GM23338 (cell line): ENCODE measurements around the gene NPAS2. TPM values are rescaled to one million over a fixed set of nuclear protein-coding genes. Genes with fewer than 3 reads are reported as not detected.

Source experiments
- ATAC-seq: fragments of 200-7000 bp; cut with Tn5 transposase; 3 replicates; pipeline ENCODE4 v1.9.1; 2020
- DNase-seq: peaks from one replicate; pipeline ENCODE4 v3.0.0-alpha.2; 2015; ENCODE audit warnings: low spot score
- H2AFZ ChIP-seq: fragments of 200-600 bp; sonication (generic); 2 replicates; pipeline ENCODE4 v1.8.0; 2016; ENCODE audit warnings: antibody characterized with exemption, mild to moderate bottlenecking, moderate library complexity
- H3F3A ChIP-seq: fragments of 200-600 bp; sonication (generic); replicated peaks from 2 replicates; pipeline ENCODE4 v1.8.0; 2017; ENCODE audit warnings: antibody characterized with exemption, mixed run types, low read depth
- H3K27ac ChIP-seq: fragments of 200-600 bp; sonication (generic); 2 replicates; pipeline ENCODE4 v1.6.1; 2016; ENCODE audit warnings: low read depth
- H3K27me3 ChIP-seq: fragments of 200-600 bp; sonication (generic); 2 replicates; pipeline ENCODE4 v1.8.0; 2016; ENCODE audit warnings: mild to moderate bottlenecking, mixed run types, moderate library complexity; ENCODE audit not compliant: insufficient read depth
- H3K36me3 ChIP-seq: fragments of 200-600 bp; sonication (generic); 2 replicates; pipeline ENCODE4 v1.8.0; 2016; ENCODE audit warnings: mild to moderate bottlenecking; ENCODE audit not compliant: insufficient read depth
- H3K4me1 ChIP-seq: fragments of 200-600 bp; sonication (generic); 2 replicates; pipeline ENCODE4 v1.8.0; 2016; ENCODE audit warnings: mild to moderate bottlenecking, moderate library complexity; ENCODE audit not compliant: insufficient read depth
- H3K4me2 ChIP-seq: fragments of 200-600 bp; sonication (generic); 2 replicates; pipeline ENCODE4 v1.7.1; 2017; ENCODE audit warnings: mixed run types
- H3K4me3 ChIP-seq: fragments of 200-600 bp; sonication (generic); 2 replicates; pipeline ENCODE4 v1.6.1; 2016; ENCODE audit warnings: mixed run types
- H3K79me2 ChIP-seq: fragments of 200-600 bp; sonication (generic); replicated peaks from 2 replicates; pipeline ENCODE4 v1.8.0; 2017; ENCODE audit warnings: mild to moderate bottlenecking; ENCODE audit not compliant: insufficient read depth
- H3K9me2 ChIP-seq: fragments of 200-600 bp; sonication (generic); 2 replicates; pipeline ENCODE4 v1.8.0; 2017; ENCODE audit not compliant: insufficient read depth
- H4K20me1 ChIP-seq: fragments of 200-600 bp; sonication (generic); replicated peaks from 2 replicates; pipeline ENCODE4 v1.8.0; 2017; ENCODE audit warnings: mild to moderate bottlenecking; ENCODE audit not compliant: insufficient read depth
- H3K27ac Mint-ChIP-seq: 2 replicates; pipeline ENCODE4 v1.8.0; 2020; ENCODE audit warnings: inconsistent platforms, mild to moderate bottlenecking, moderate library complexity, mixed read lengths
- H3K27me3 Mint-ChIP-seq: 3 replicates; pipeline ENCODE4 v1.8.0; 2022; ENCODE audit warnings: low read depth, mild to moderate bottlenecking, moderate library complexity, mixed read lengths, inconsistent platforms; ENCODE audit not compliant: insufficient read depth, poor library complexity
- H3K36me3 Mint-ChIP-seq: 3 replicates; pipeline ENCODE4 v1.8.0; 2021; ENCODE audit warnings: low read depth, mild to moderate bottlenecking, inconsistent platforms, moderate library complexity, mixed read lengths
- H3K4me1 Mint-ChIP-seq: 3 replicates; pipeline ENCODE4 v1.8.0; 2020; ENCODE audit warnings: mild to moderate bottlenecking, inconsistent platforms, mixed read lengths
- H3K4me3 Mint-ChIP-seq: 3 replicates; pipeline ENCODE4 v1.8.0; 2021; ENCODE audit warnings: moderate library complexity, mild to moderate bottlenecking, inconsistent platforms, mixed read lengths
- H3K9me3 Mint-ChIP-seq: 3 replicates; pipeline ENCODE4 v1.8.0; 2020; ENCODE audit warnings: moderate library complexity, mild to moderate bottlenecking, inconsistent platforms, mixed read lengths
- CREB1 ChIP-seq: fragments of 250-450 bp; sonication (Bioruptor Pico); IDR thresholded peaks from 2 replicates; pipeline ENCODE4 v1.5.0; 2020; ENCODE audit warnings: low read depth, mild to moderate bottlenecking, moderate library complexity
- EZH2 ChIP-seq: fragments of 200-600 bp; sonication (generic); IDR thresholded peaks from one replicate; pipeline ENCODE4 v1.8.0; 2017; ENCODE audit warnings: antibody characterized with exemption, mild to moderate bottlenecking, low read depth; ENCODE audit not compliant: unreplicated experiment
- POLR2AphosphoS5 ChIP-seq: IDR thresholded peaks from 2 replicates; pipeline ENCODE4 v1.6.1; 2016; ENCODE audit warnings: antibody characterized with exemption, low read depth
- STAT1 ChIP-seq: IDR thresholded peaks from one replicate; pipeline ENCODE4 v1.6.1; 2016; ENCODE audit warnings: antibody characterized with exemption; ENCODE audit not compliant: unreplicated experiment
- ZNF331 ChIP-seq: fragments of 250-450 bp; sonication (Bioruptor Pico); IDR thresholded peaks from 2 replicates; pipeline ENCODE4 v1.5.0; 2020; ENCODE audit warnings: low read depth, mild to moderate bottlenecking, moderate library complexity
- polyA plus RNA-seq: library from polyadenylated mRNA; unstranded; fragments of >200 nt; fragmentation: Nextera tagmentation; extraction: Ambion mirVana; gene quantifications from 2 replicates; pipeline ENCODE4 v1.2.1, GENCODE V29; 2016
- total RNA-seq: library from RNA; depleted of rRNA; stranded (reverse); fragments of >200 nt; shearing (Covaris generic); gene quantifications from 2 replicates; pipeline ENCODE4 v1.2.3, GENCODE V29; 2014
- TF ChIP-seq, protein P1 (sequence below), 2 experiments: fragments of 200-600 bp in 1 of 2; sonication (generic) in 1 of 2; conservative IDR thresholded peaks; 2 replicates each; pipeline versions ENCODE4 v1.5.1 to v1.6.1; 2016 to 2017; ENCODE audit warnings: antibody characterized with exemption in 2 of 2, low read depth in 2 of 2, mild to moderate bottlenecking in 2 of 2, moderate library complexity in 1 of 2
- TF ChIP-seq, protein P2 (sequence below): fragments of 250-450 bp; sonication (Bioruptor Pico); IDR thresholded peaks from 2 replicates; pipeline ENCODE4 v1.5.0; 2020; ENCODE audit warnings: mild to moderate bottlenecking, moderate library complexity

Gene NPAS2
- total and polyA plus RNA-seq, 2 experiments from 2014 or later, result 0.56 to 1.1 TPM

DNA sequence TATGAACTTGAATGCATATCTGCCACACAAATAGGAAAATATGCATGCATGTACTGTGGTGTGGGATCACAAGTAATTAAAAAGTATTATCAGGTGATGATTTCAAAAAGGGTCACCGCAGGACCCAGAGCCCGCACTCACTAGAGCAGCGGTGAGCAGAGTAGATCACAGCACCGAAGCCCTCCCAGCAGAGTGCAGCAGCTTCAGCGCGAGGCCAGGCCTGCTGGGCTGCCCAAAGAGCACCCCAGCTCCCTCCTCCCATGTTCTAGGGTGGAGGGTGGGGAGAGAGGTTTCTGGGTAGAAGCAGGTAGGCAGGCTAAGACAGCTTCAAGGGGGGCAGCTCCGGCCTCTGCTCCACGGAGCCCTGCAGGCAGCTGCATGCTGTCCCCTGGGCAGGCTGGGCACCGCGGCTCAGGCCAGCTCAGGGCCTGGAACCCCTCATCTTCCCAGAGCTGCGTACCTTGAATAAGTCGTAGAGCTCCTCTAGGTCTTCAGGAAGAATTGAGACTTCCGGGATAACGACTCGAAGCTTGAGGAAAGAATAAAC is 207.1 kb downstream of the NPAS2 start:
- DNase-seq, result no peak

DNA sequence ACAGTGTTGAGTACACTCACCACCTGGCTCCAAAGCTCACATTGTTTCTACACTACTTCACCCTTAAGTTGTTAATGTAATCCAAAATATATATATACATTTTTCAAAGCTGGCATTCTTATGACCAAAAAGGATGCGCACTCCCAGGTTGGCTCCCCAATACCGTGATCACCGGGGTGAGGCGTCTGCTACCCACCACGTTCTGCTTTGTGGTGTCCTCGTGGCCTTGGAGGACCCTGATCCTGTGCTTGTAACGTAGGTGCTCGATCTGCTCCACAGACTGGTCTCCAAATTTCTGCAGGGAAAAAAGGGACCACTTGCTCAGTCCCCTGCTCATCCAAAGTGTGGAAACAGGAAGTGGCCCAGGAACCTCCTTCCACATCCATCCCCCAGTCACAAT is 207.9 kb downstream of the NPAS2 start:
- H3K27me3 Mint-ChIP-seq, result peaks cover 7% of the 10 kb centered on the region
- H3K27ac Mint-ChIP-seq, result no peak overlapping the region
- no peak overlapping the region for H3K4me3 ChIP-seq
- ATAC-seq (no peak), DNase-seq (no peak)
- no peak overlapping the region for H2AFZ ChIP-seq
- H3K4me2 ChIP-seq, result no peak overlapping the region
- H3K36me3 Mint-ChIP-seq, result peaks cover 69% of the 10 kb centered on the region
- no peaks in the 10 kb centered on the region for H3K9me2 ChIP-seq
- H3K9me3 Mint-ChIP-seq, result no peaks in the 10 kb centered on the region
- no peaks in the 10 kb centered on the region; the same call in 1 of the 2 replicates for H3K79me2 ChIP-seq
- H3K27me3 ChIP-seq, result no peaks in the 10 kb centered on the region
- peaks cover 4% of the 10 kb centered on the region; the same call in 1 of the 2 replicates for H4K20me1 ChIP-seq
- TF ChIP-seq EZH2 (no peak), ZNF331 (no peak), STAT1 (no peak), CREB1 (CRISPR knock-in tag) (no peak), POLR2AphosphoS5 (no peak)
- TF ChIP-seq, protein P1, sequence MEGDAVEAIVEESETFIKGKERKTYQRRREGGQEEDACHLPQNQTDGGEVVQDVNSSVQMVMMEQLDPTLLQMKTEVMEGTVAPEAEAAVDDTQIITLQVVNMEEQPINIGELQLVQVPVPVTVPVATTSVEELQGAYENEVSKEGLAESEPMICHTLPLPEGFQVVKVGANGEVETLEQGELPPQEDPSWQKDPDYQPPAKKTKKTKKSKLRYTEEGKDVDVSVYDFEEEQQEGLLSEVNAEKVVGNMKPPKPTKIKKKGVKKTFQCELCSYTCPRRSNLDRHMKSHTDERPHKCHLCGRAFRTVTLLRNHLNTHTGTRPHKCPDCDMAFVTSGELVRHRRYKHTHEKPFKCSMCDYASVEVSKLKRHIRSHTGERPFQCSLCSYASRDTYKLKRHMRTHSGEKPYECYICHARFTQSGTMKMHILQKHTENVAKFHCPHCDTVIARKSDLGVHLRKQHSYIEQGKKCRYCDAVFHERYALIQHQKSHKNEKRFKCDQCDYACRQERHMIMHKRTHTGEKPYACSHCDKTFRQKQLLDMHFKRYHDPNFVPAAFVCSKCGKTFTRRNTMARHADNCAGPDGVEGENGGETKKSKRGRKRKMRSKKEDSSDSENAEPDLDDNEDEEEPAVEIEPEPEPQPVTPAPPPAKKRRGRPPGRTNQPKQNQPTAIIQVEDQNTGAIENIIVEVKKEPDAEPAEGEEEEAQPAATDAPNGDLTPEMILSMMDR (conservative IDR thresholded peaks at IDR 0.05; ENCODE audit: low read depth in 2 of 2), result no peak
- TF ChIP-seq, protein P2, sequence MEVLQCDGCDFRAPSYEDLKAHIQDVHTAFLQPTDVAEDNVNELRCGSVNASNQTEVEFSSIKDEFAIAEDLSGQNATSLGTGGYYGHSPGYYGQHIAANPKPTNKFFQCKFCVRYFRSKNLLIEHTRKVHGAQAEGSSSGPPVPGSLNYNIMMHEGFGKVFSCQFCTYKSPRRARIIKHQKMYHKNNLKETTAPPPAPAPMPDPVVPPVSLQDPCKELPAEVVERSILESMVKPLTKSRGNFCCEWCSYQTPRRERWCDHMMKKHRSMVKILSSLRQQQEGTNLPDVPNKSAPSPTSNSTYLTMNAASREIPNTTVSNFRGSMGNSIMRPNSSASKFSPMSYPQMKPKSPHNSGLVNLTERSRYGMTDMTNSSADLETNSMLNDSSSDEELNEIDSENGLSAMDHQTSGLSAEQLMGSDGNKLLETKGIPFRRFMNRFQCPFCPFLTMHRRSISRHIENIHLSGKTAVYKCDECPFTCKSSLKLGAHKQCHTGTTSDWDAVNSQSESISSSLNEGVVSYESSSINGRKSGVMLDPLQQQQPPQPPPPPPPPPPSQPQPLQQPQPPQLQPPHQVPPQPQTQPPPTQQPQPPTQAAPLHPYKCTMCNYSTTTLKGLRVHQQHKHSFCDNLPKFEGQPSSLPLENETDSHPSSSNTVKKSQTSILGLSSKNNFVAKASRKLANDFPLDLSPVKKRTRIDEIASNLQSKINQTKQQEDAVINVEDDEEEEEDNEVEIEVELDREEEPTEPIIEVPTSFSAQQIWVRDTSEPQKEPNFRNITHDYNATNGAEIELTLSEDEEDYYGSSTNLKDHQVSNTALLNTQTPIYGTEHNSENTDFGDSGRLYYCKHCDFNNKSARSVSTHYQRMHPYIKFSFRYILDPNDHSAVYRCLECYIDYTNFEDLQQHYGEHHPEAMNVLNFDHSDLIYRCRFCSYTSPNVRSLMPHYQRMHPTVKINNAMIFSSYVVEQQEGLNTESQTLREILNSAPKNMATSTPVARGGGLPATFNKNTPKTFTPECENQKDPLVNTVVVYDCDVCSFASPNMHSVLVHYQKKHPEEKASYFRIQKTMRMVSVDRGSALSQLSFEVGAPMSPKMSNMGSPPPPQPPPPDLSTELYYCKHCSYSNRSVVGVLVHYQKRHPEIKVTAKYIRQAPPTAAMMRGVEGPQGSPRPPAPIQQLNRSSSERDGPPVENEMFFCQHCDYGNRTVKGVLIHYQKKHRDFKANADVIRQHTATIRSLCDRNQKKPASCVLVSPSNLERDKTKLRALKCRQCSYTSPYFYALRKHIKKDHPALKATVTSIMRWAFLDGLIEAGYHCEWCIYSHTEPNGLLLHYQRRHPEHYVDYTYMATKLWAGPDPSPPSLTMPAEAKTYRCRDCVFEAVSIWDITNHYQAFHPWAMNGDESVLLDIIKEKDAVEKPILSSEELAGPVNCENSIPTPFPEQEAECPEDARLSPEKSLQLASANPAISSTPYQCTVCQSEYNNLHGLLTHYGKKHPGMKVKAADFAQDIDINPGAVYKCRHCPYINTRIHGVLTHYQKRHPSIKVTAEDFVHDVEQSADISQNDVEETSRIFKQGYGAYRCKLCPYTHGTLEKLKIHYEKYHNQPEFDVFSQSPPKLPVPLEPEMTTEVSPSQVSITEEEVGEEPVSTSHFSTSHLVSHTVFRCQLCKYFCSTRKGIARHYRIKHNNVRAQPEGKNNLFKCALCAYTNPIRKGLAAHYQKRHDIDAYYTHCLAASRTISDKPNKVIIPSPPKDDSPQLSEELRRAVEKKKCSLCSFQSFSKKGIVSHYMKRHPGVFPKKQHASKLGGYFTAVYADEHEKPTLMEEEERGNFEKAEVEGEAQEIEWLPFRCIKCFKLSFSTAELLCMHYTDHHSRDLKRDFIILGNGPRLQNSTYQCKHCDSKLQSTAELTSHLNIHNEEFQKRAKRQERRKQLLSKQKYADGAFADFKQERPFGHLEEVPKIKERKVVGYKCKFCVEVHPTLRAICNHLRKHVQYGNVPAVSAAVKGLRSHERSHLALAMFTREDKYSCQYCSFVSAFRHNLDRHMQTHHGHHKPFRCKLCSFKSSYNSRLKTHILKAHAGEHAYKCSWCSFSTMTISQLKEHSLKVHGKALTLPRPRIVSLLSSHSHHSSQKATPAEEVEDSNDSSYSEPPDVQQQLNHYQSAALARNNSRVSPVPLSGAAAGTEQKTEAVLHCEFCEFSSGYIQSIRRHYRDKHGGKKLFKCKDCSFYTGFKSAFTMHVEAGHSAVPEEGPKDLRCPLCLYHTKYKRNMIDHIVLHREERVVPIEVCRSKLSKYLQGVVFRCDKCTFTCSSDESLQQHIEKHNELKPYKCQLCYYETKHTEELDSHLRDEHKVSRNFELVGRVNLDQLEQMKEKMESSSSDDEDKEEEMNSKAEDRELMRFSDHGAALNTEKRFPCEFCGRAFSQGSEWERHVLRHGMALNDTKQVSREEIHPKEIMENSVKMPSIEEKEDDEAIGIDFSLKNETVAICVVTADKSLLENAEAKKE, result no peak
- H3K4me1 Mint-ChIP-seq, result peaks cover 16% of the 10 kb centered on the region
- no peak overlapping the region for H3K4me3 Mint-ChIP-seq
- peaks cover 9% of the 10 kb centered on the region for H3K4me1 ChIP-seq
- H3K27ac ChIP-seq, result no peak overlapping the region
- peaks cover 5% of the 10 kb centered on the region; the same call in 1 of the 2 replicates for H3K36me3 ChIP-seq
- H3F3A ChIP-seq, result 0 out of 2 replicates have a peak, but pooled peaks cover 3% of the 10 kb centered on the region

More for the DNA sequence above, 207.1 kb downstream of the NPAS2 start:
- H3K4me3 Mint-ChIP-seq, result no peak overlapping the region
- Histone ChIP-seq H3K36me3 (peaks cover 5% of the 10 kb centered on the region; the same call in 1 of the 2 replicates), H3K4me3 (no peak overlapping the region), H2AFZ (no peak overlapping the region), H3F3A (0 out of 2 replicates have a peak, but pooled peaks cover 3% of the 10 kb centered on the region), H3K79me2 (no peaks in the 10 kb centered on the region; the same call in 1 of the 2 replicates), H3K27me3 (no peaks in the 10 kb centered on the region), H3K4me1 (peaks cover 9% of the 10 kb centered on the region), H3K27ac (peak overlapping the region; percentile 1; the same call in 1 of the 2 replicates), H3K9me2 (no peaks in the 10 kb centered on the region), H4K20me1 (peaks cover 7% of the 10 kb centered on the region; the same call in 1 of the 2 replicates), H3K4me2 (peak overlapping the region; percentile 29)
- peaks cover 69% of the 10 kb centered on the region for H3K36me3 Mint-ChIP-seq
- no peaks in the 10 kb centered on the region for H3K9me3 Mint-ChIP-seq
- H3K27ac Mint-ChIP-seq, result peak overlapping the region; percentile 44; the same call in 1 of the 2 replicates
- H3K4me1 Mint-ChIP-seq, result peaks cover 16% of the 10 kb centered on the region
- TF ChIP-seq EZH2, result no peak
- TF ChIP-seq POLR2AphosphoS5, result 0 out of 2 replicates have a peak, but pooled peaks have one; percentile 12
- H3K27me3 Mint-ChIP-seq, result peaks cover 3% of the 10 kb centered on the region
- ATAC-seq, result peak; percentile 77
